HCT116 (cell line): ENCODE results near the gene CXCL10.

Source experiments
- CEBPB ChIP-seq: IDR thresholded peaks from 2 replicates; pipeline ENCODE4 v1.6.1; 2012; ENCODE audit warnings: low read depth
- EGR1 ChIP-seq: IDR thresholded peaks from 2 replicates; pipeline ENCODE4 v1.6.1; 2012; ENCODE audit warnings: low read depth
- ELF1 ChIP-seq: IDR thresholded peaks from 2 replicates; pipeline ENCODE4 v1.6.1; 2012; ENCODE audit warnings: low read depth, borderline replicate concordance
- EZH2 ChIP-seq: fragments of 200-600 bp; sonication (generic); IDR thresholded peaks from 2 replicates; pipeline ENCODE4 v1.6.1; 2017; ENCODE audit warnings: antibody characterized with exemption, mixed run types
- EZH2phosphoT487 ChIP-seq: fragments of 200-600 bp; IDR thresholded peaks from 2 replicates; pipeline ENCODE4 v1.6.1; 2018; ENCODE audit warnings: antibody characterized with exemption, borderline replicate concordance
- MAX ChIP-seq: IDR thresholded peaks from 2 replicates; pipeline ENCODE4 v1.6.1; 2012
- POLR2A ChIP-seq: IDR thresholded peaks from 2 replicates; pipeline ENCODE4 v1.7.0; 2011; ENCODE audit warnings: borderline replicate concordance; ENCODE audit not compliant: insufficient read depth, insufficient read length; ENCODE audit errors: extremely low read depth
- POLR2AphosphoS5 ChIP-seq: IDR thresholded peaks from 2 replicates; pipeline ENCODE4 v1.6.1; 2011; ENCODE audit warnings: mild to moderate bottlenecking, low read depth, low read length, moderate library complexity
- RAD21 ChIP-seq: IDR thresholded peaks from 2 replicates; pipeline ENCODE4 v1.6.1; 2012; ENCODE audit warnings: low read depth, mild to moderate bottlenecking
- REST ChIP-seq: IDR thresholded peaks from 2 replicates; pipeline ENCODE4 v1.6.1; 2012; ENCODE audit warnings: low read depth
- SIN3A ChIP-seq: IDR thresholded peaks from 2 replicates; pipeline ENCODE4 v1.6.1; 2012; ENCODE audit warnings: low read depth
- SRF ChIP-seq: IDR thresholded peaks from 2 replicates; pipeline ENCODE4 v1.6.1; 2012; ENCODE audit warnings: low read depth
- ZFX ChIP-seq: fragments of 450-650 bp; IDR thresholded peaks from 2 replicates; pipeline ENCODE4 v1.6.1; 2017
- TF ChIP-seq, protein P1 (sequence below), 3 experiments: fragments of 200-600 bp in 1 of 3; sonication (generic) in 1 of 3; IDR thresholded peaks in 2 of 3; conservative IDR thresholded peaks in 1 of 3; 2 replicates each; pipeline ENCODE4 v1.5.1; 2012 to 2017; ENCODE audit warnings: low read depth in 2 of 3, low read length in 2 of 3, antibody characterized with exemption in 1 of 3, borderline replicate concordance in 1 of 3, control low read depth in 1 of 3, mild to moderate bottlenecking in 1 of 3, mixed read lengths in 1 of 3, mixed run types in 1 of 3, moderate library complexity in 1 of 3; ENCODE audit not compliant: insufficient read depth in 1 of 3

DNA sequence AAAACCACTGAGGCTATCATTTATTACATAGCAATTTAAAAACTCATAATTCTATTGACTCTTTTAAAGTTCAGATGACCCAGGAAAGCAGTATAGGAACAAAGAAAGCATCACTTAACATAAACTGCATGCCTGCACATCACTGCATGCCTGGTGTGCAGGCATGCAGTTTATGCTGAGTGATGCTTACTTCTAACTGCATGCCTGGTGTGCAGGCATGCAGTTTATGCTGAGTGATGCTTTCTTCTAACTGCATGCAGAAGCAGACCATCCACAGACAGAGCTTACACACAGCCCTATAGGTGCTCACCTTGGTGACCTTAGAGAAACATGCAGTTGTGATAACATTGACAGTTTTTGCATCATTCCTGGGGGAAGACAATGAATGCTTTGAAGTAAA is 49.5 kb downstream of the CXCL10 start:
- TF ChIP-seq, protein P1, sequence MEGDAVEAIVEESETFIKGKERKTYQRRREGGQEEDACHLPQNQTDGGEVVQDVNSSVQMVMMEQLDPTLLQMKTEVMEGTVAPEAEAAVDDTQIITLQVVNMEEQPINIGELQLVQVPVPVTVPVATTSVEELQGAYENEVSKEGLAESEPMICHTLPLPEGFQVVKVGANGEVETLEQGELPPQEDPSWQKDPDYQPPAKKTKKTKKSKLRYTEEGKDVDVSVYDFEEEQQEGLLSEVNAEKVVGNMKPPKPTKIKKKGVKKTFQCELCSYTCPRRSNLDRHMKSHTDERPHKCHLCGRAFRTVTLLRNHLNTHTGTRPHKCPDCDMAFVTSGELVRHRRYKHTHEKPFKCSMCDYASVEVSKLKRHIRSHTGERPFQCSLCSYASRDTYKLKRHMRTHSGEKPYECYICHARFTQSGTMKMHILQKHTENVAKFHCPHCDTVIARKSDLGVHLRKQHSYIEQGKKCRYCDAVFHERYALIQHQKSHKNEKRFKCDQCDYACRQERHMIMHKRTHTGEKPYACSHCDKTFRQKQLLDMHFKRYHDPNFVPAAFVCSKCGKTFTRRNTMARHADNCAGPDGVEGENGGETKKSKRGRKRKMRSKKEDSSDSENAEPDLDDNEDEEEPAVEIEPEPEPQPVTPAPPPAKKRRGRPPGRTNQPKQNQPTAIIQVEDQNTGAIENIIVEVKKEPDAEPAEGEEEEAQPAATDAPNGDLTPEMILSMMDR (IDR thresholded peaks at IDR 0.05 in 2 of 3, conservative IDR thresholded peaks at IDR 0.05 in 1 of 3; ENCODE audit: borderline replicate concordance in 1 of 3, insufficient read depth in 1 of 3, low read depth in 2 of 3, low read length in 2 of 3) = no peak
- no peak for TF ChIP-seq RAD21
- no peak for TF ChIP-seq CEBPB
- TF ChIP-seq POLR2A = no peak
- TF ChIP-seq EGR1 = no peak
- TF ChIP-seq EZH2 = no peak
- TF ChIP-seq REST = no peak
- TF ChIP-seq SRF = no peak
- no peak for TF ChIP-seq EZH2phosphoT487
- no peak for TF ChIP-seq SIN3A
- no peak for TF ChIP-seq MAX
- no peak for TF ChIP-seq POLR2AphosphoS5
- TF ChIP-seq ELF1 = no peak
- no peak for TF ChIP-seq ZFX
